H1 (cell line): ENCODE measurements around the gene UQCRQ. TPM values are rescaled to one million over a fixed set of nuclear protein-coding genes. Genes with fewer than 3 reads are reported as not detected.

Experiments
- CTCF ChIA-PET: fragments of 300-600 bp; sonication (Branson Sonifier 250); formaldehyde crosslinking; loops from one replicate; lab custom pipeline; 2021; ENCODE audit not compliant: partially characterized antibody; lab: Charles Lee
- POLR2A ChIA-PET: fragments of 300-600 bp; sonication (Branson Sonifier 250); formaldehyde crosslinking; loops from one replicate; lab custom pipeline; 2021; ENCODE audit warnings: inconsistent platforms; ENCODE audit not compliant: partially characterized antibody; lab: Charles Lee
- DNase-seq, 2 experiments: peaks; one replicate each; pipeline versions ENCODE4 v3.0.0 to v3.0.0-alpha.2; 2010 to 2022; ENCODE audit warnings: low spot score in 2 of 2, low read depth in 1 of 2, mixed read lengths in 1 of 2
- FAIRE-seq: peaks from 2 replicates; lab custom pipeline; 2011; peaks lifted over from hg19 to GRCh38; lab: Jason Lieb, UNC
- H2AFZ ChIP-seq: 2 replicates; pipeline ENCODE4 v1.8.1; 2012; ENCODE audit warnings: low read length, inconsistent platforms
- H2AK5ac ChIP-seq: 2 replicates; pipeline ENCODE4 v1.6.1; 2013; ENCODE audit warnings: low read depth, low read length
- H2BK120ac ChIP-seq: replicated peaks from 2 replicates; pipeline ENCODE3; 2013; ENCODE audit warnings: low read depth, low read length, inconsistent platforms
- H2BK12ac ChIP-seq: 2 replicates; pipeline ENCODE4 v1.6.1; 2013; ENCODE audit warnings: low read depth, low read length
- H2BK15ac ChIP-seq: 2 replicates; pipeline ENCODE4 v1.6.1; 2013; ENCODE audit warnings: low read length
- H2BK20ac ChIP-seq: 2 replicates; pipeline ENCODE4 v1.6.1; 2013; ENCODE audit warnings: low read length
- H2BK5ac ChIP-seq: 2 replicates; pipeline ENCODE4 v1.6.1; 2013; ENCODE audit warnings: low read depth, low read length
- H3K14ac ChIP-seq: 2 replicates; pipeline ENCODE4 v1.6.1; 2013; ENCODE audit warnings: inconsistent platforms; ENCODE audit not compliant: insufficient read length
- H3K18ac ChIP-seq: 2 replicates; pipeline ENCODE4 v1.6.1; 2013; ENCODE audit warnings: low read length; ENCODE audit errors: extremely low read depth
- H3K23ac ChIP-seq: 2 replicates; pipeline ENCODE4 v1.6.1; 2013; ENCODE audit warnings: inconsistent platforms; ENCODE audit not compliant: insufficient read length
- H3K23me2 ChIP-seq: 2 replicates; pipeline ENCODE4 v1.6.1; 2013; ENCODE audit warnings: low read depth, low read length
- H3K27ac ChIP-seq: 2 replicates; pipeline ENCODE4 v1.6.1; 2011; ENCODE audit warnings: low read depth, low read length, inconsistent platforms
- H3K27me3 ChIP-seq, 4 experiments: replicated peaks in 1 of 4; 1 replicate in 1 of 4; 2 replicates in 3 of 4; pipeline versions ENCODE4 v1.6.1 to v1.8.1; 2011 to 2013; ENCODE audit warnings: low read length in 3 of 4, mild to moderate bottlenecking in 3 of 4, inconsistent platforms in 2 of 4, mixed read lengths in 2 of 4, moderate library complexity in 1 of 4; ENCODE audit not compliant: control insufficient read depth in 3 of 4, insufficient read depth in 3 of 4; ENCODE audit errors: extremely low read depth in 1 of 4
- H3K36me3 ChIP-seq, 4 experiments: 2 replicates each; pipeline versions ENCODE4 v1.6.1 to v1.8.1; 2011 to 2013; ENCODE audit warnings: mild to moderate bottlenecking in 4 of 4, low read length in 3 of 4, moderate library complexity in 2 of 4, control low read depth in 1 of 4, inconsistent platforms in 1 of 4; ENCODE audit not compliant: insufficient read depth in 4 of 4, control insufficient read depth in 2 of 4
- H3K4ac ChIP-seq: replicated peaks from 2 replicates; pipeline ENCODE3; 2013; ENCODE audit warnings: low read length, low read depth, mixed read lengths, inconsistent platforms; ENCODE audit not compliant: insufficient read length
- H3K4me1 ChIP-seq, 4 experiments: replicated peaks in 1 of 4; 1 replicate in 1 of 4; 2 replicates in 3 of 4; pipeline versions ENCODE4 v1.6.1 to v1.8.1; 2011 to 2013; ENCODE audit warnings: low read length in 3 of 4, inconsistent platforms in 2 of 4, mixed read lengths in 1 of 4; ENCODE audit not compliant: insufficient read depth in 4 of 4, control insufficient read depth in 3 of 4
- H3K4me2 ChIP-seq, 2 experiments: 2 replicates each; pipeline versions ENCODE4 v1.6.1 to v1.8.1; 2011 to 2013; ENCODE audit warnings: low read depth in 2 of 2, low read length in 2 of 2, control low read depth in 1 of 2, inconsistent platforms in 1 of 2, mild to moderate bottlenecking in 1 of 2; ENCODE audit not compliant: insufficient read depth in 1 of 2
- H3K4me3 ChIP-seq, 4 experiments: fragments of 200-600, 300-600 bp in 1 of 4; sonication (generic), shearing (Covaris generic), sonication (Bioruptor Twin) in 1 of 4; 2 replicates each; pipeline versions ENCODE4 v1.5.1 to v1.8.1; 2011 to 2016; ENCODE audit warnings: low read length in 4 of 4, low read depth in 3 of 4, control low read depth in 2 of 4, inconsistent platforms in 2 of 4, mild to moderate bottlenecking in 2 of 4, mixed read lengths in 1 of 4, moderate library complexity in 1 of 4; ENCODE audit not compliant: insufficient read depth in 2 of 4; ENCODE audit errors: extremely low read depth in 1 of 4
- H3K56ac ChIP-seq: replicated peaks from 2 replicates; pipeline ENCODE3; 2013; ENCODE audit warnings: low read depth, mild to moderate bottlenecking, mixed read lengths, low read length, inconsistent platforms; ENCODE audit not compliant: insufficient read length
- H3K79me1 ChIP-seq: 2 replicates; pipeline ENCODE4 v1.6.1; 2013; ENCODE audit warnings: low read depth, low read length, control low read depth
- H3K79me2 ChIP-seq, 2 experiments: 2 replicates each; pipeline versions ENCODE4 v1.6.1 to v1.8.1; 2012 to 2013; ENCODE audit warnings: low read length in 2 of 2, mild to moderate bottlenecking in 2 of 2, inconsistent platforms in 1 of 2; ENCODE audit not compliant: insufficient read depth in 2 of 2, control insufficient read depth in 1 of 2
- H3K9ac ChIP-seq, 4 experiments: replicated peaks in 1 of 4; 1 replicate in 1 of 4; 2 replicates in 3 of 4; pipeline versions ENCODE4 v1.6.1 to v1.8.1; 2011 to 2013; ENCODE audit warnings: low read depth in 3 of 4, low read length in 3 of 4, control low read depth in 2 of 4, mild to moderate bottlenecking in 2 of 4, moderate library complexity in 2 of 4, inconsistent platforms in 1 of 4; ENCODE audit errors: extremely low read depth in 1 of 4
- H3K9me3 ChIP-seq, 2 experiments: 2 replicates each; pipeline versions ENCODE4 v1.6.1 to v1.8.1; 2012 to 2013; ENCODE audit warnings: mild to moderate bottlenecking in 2 of 2, moderate library complexity in 2 of 2, control low read depth in 1 of 2, inconsistent platforms in 1 of 2, low read depth in 1 of 2, low read length in 1 of 2, mixed read lengths in 1 of 2; ENCODE audit not compliant: insufficient read depth in 2 of 2
- H4K20me1 ChIP-seq, 2 experiments: replicated peaks in 1 of 2; 2 replicates each; pipeline versions ENCODE3 to v1.8.1; 2011 to 2013; ENCODE audit warnings: inconsistent platforms in 2 of 2, low read length in 2 of 2, mild to moderate bottlenecking in 1 of 2; ENCODE audit not compliant: insufficient read depth in 2 of 2, control insufficient read depth in 1 of 2
- H4K5ac ChIP-seq: 2 replicates; pipeline ENCODE4 v1.6.1; 2013; ENCODE audit warnings: low read length, low read depth, mixed read lengths, inconsistent platforms; ENCODE audit not compliant: insufficient read length
- H4K8ac ChIP-seq: 2 replicates; pipeline ENCODE4 v1.8.0; 2013; ENCODE audit warnings: mild to moderate bottlenecking, moderate library complexity, low read length, inconsistent platforms; ENCODE audit not compliant: insufficient read depth; ENCODE audit errors: extremely low read depth
- H4K91ac ChIP-seq: replicated peaks from 2 replicates; pipeline ENCODE3; 2013; ENCODE audit warnings: low read length, mixed read lengths, inconsistent platforms; ENCODE audit not compliant: insufficient read length
- CBX8 ChIP-seq: fragments of 300-800, 300-1000 bp; sonication (generic); IDR thresholded peaks from 2 replicates; pipeline ENCODE4 v1.7.1; 2016; ENCODE audit warnings: low read depth, low read length, borderline replicate concordance
- CHD1 ChIP-seq: IDR thresholded peaks from 2 replicates; pipeline ENCODE4 v1.6.1; 2012; ENCODE audit warnings: low read depth, low read length, improper control_type of control experiment
- E2F6 ChIP-seq: IDR thresholded peaks from 2 replicates; pipeline ENCODE4 v1.6.1; 2012; ENCODE audit warnings: inconsistent platforms
- EP300 ChIP-seq, 2 experiments: IDR thresholded peaks; 1 replicate in 1 of 2; 2 replicates in 1 of 2; pipeline ENCODE4 v1.6.1; 2011 to 2012; ENCODE audit warnings: low read depth in 2 of 2, low read length in 2 of 2, mild to moderate bottlenecking in 2 of 2, borderline replicate concordance in 1 of 2, inconsistent platforms in 1 of 2, moderate library complexity in 1 of 2
- KDM1A ChIP-seq: fragments of 200-600, 300-600 bp; sonication (generic); IDR thresholded peaks from 2 replicates; pipeline ENCODE4 v1.7.1; 2016; ENCODE audit warnings: mild to moderate bottlenecking, low read length, borderline replicate concordance
- MAFK ChIP-seq: IDR thresholded peaks from 2 replicates; pipeline ENCODE4 v1.6.1; 2012; ENCODE audit warnings: low read depth, mild to moderate bottlenecking, improper control_type of control experiment, low read length
- POLR2A ChIP-seq, 2 experiments: IDR thresholded peaks; 1 replicate in 1 of 2; 2 replicates in 1 of 2; pipeline ENCODE4 v1.6.1; 2011; ENCODE audit warnings: low read depth in 2 of 2, low read length in 2 of 2, mild to moderate bottlenecking in 2 of 2; ENCODE audit errors: control extremely low read depth in 1 of 2
- POLR2AphosphoS5 ChIP-seq: IDR thresholded peaks from 2 replicates; pipeline ENCODE4 v1.6.1; 2011; ENCODE audit warnings: low read depth, low read length
- SIN3A ChIP-seq, 2 experiments: IDR thresholded peaks in 1 of 2; conservative IDR thresholded peaks in 1 of 2; 2 replicates each; pipeline ENCODE4 v1.6.1; 2011 to 2012; ENCODE audit warnings: low read length in 2 of 2, improper control_type of control experiment in 1 of 2, low read depth in 1 of 2, mild to moderate bottlenecking in 1 of 2
- SIX5 ChIP-seq: IDR thresholded peaks from 2 replicates; pipeline ENCODE4 v1.6.1; 2011; ENCODE audit warnings: mild to moderate bottlenecking, low read depth, low read length
- WGBS, 2 experiments: shearing (Covaris generic) in 1 of 2; methylation state at CpG; one replicate each; pipeline versions ENCODE4 v1.1.6 to v1.1.7; 2013 to 2015; ENCODE audit warnings: low lambda C conversion rate in 2 of 2, mixed read lengths in 2 of 2, inconsistent platforms in 1 of 2, low coverage in 1 of 2, missing lambda C conversion rate in 1 of 2; ENCODE audit not compliant: insufficient replicate concordance in 2 of 2, insufficient coverage in 1 of 2, insufficient read length in 1 of 2; ENCODE audit errors: extremely low coverage in 1 of 2, missing lambda C conversion rate in 1 of 2; 5-methylcytosine and 5-hydroxymethylcytosine counted together
- polyA plus RNA-seq, 7 experiments: library from polyadenylated mRNA; depleted of rRNA in 3 of 7; stranded (reverse) in 5 of 7; unstranded in 2 of 7; fragments of >200 nt in 5 of 7; fragments of 200-250 nt in 2 of 7; gene quantifications; 1 replicate in 5 of 7; 2 replicates in 1 of 7; 4 replicates in 1 of 7; pipeline versions ENCODE4 v1.2.1 to v1.2.3, GENCODE V29; 2011 to 2013; ENCODE audit warnings: missing spikeins in 2 of 7, mixed read lengths in 2 of 7
- total RNA-seq: library from RNA; stranded (reverse); fragmentation: NEBNext Ultra II Directional; extraction: Animal tissue kit (Norgen Biotek cat#: 25700); gene quantifications from 2 replicates; pipeline ENCODE4 v1.2.1, GENCODE V29; 2021

UQCRQ gene
- total and polyA plus RNA-seq, 2 of the 8 experiments (the other 6 are each of a cell fraction or from before 2014, with no cell fraction given), result 177 to 293 TPM

- 85% methylated on average over 6 of the region's 6 CpGs; no CpG with 5 or more reads in 1 of the 2 experiments for WGBS, 2 experiments
- H4K91ac ChIP-seq, result no peak within 1 kb of the TSS
- H3K9ac ChIP-seq, result no peak within 1 kb of the TSS
- no peak within 1 kb of the TSS for H3K14ac ChIP-seq
- H2AFZ ChIP-seq, result no peak within 1 kb of the TSS
- peaks cover 6 to 25% (median 14%) of the 10 kb centered on the region in 4 experiments for H3K36me3 ChIP-seq
- H3K79me2 ChIP-seq, result no peaks in the 10 kb centered on the region
- no peaks in the 10 kb centered on the region for H3K27me3 ChIP-seq
- ChIA-PET CTCF (interaction anchor here (0.5 to 32.2 kb wide), 4 partner anchors 10 to 484 kb away, joined by 3 to 465 read pairs (median 6); partner anchors contain the start of gene SHROOM1), POLR2A (interaction anchor here (1.2 to 1.6 kb wide), 6 partner anchors 9 to 48 kb away, joined by 3 to 5 read pairs (median 4); no protein-coding TSS in a partner anchor)
- no peak within 1 kb of the TSS for H3K18ac ChIP-seq
- no peak within 1 kb of the TSS for H2BK5ac ChIP-seq
- H3K4ac ChIP-seq, result no peak within 1 kb of the TSS
- H3K4me1 ChIP-seq, result no peaks in the 10 kb centered on the region
- peaks cover 2% of the 10 kb centered on the region; the same call in 1 of the 2 replicates for H3K23me2 ChIP-seq
- TF ChIP-seq CHD1, result no peak
- no peak for TF ChIP-seq SIN3A (conservative IDR thresholded peaks at IDR 0.05 in 1 of 2, IDR thresholded peaks at IDR 0.05 in 1 of 2; ENCODE audit: low read depth in 1 of 2, low read length in 2 of 2)
- no peak for TF ChIP-seq CBX8
- no peak for TF ChIP-seq SIX5
- TF ChIP-seq POLR2A (IDR thresholded peaks at IDR 0.05; ENCODE audit: control extremely low read depth in 1 of 2, low read depth in 2 of 2, low read length in 2 of 2), result peak in 1 of 2 experiments; percentile 9; a peak in 1 of 3 replicates
- no peak for TF ChIP-seq E2F6
- TF ChIP-seq POLR2AphosphoS5, result peak; percentile 56
- no peak for TF ChIP-seq MAFK
- no peak for TF ChIP-seq EP300 (IDR thresholded peaks at IDR 0.05; ENCODE audit: borderline replicate concordance in 1 of 2, low read depth in 2 of 2, low read length in 2 of 2)
- no peak for TF ChIP-seq KDM1A
- no peak within 1 kb of the TSS for H4K5ac ChIP-seq
- no peaks in the 10 kb centered on the region for H3K79me1 ChIP-seq
- no peak within 1 kb of the TSS for H3K23ac ChIP-seq
- no peak within 1 kb of the TSS for H3K4me3 ChIP-seq
- H2BK120ac ChIP-seq, result no peak within 1 kb of the TSS
- DNase-seq, result no peak
- no peak within 1 kb of the TSS for H2AK5ac ChIP-seq
- H3K27ac ChIP-seq, result no peak within 1 kb of the TSS
- H4K8ac ChIP-seq, result no peak within 1 kb of the TSS
- no peaks in the 10 kb centered on the region for H4K20me1 ChIP-seq
- H3K4me2 ChIP-seq, result no peak within 1 kb of the TSS
- FAIRE-seq, result no peak
- no peak within 1 kb of the TSS for H2BK15ac ChIP-seq
- H3K56ac ChIP-seq, result no peak within 1 kb of the TSS
- no peak within 1 kb of the TSS for H2BK20ac ChIP-seq
- H3K9me3 ChIP-seq, result no peaks in the 10 kb centered on the region
- H2BK12ac ChIP-seq, result no peak within 1 kb of the TSS
These were observed 6.9 kb downstream of the UQCRQ start, which contains the start of gene LEAP2 for GRCh38 chr5:132873119-132873929. TSS of gene LEAP2 (plus strand) at chr5:132873668. CDS start at chr5:132873695, 27 bp downstream.
